Endothelial cell of umbilical vein (primary cell): ENCODE measurements around the gene SELPLG. TPM values are rescaled to one million over a fixed set of nuclear protein-coding genes. Genes with fewer than 3 reads are reported as not detected.

Experiments
- BruUV-seq: library from RNA; stranded (reverse); fragments of 400-500 nt; replicated peaks from 2 replicates; lab custom pipeline; 2021; lab: Mats Ljungman, UMichigan
- CTCF ChIA-PET: fragments of 300-600, 350-600 bp; sonication (Branson Sonifier 250); formaldehyde crosslinking; loops from one replicate; lab custom pipeline; 2021; ENCODE audit warnings: antibody characterized with exemption, inconsistent platforms; lab: Charles Lee
- POLR2A ChIA-PET: fragments of 300-600, 350-600 bp; sonication (Branson Sonifier 250); formaldehyde crosslinking; loops from one replicate; lab custom pipeline; 2021; ENCODE audit warnings: antibody characterized with exemption, inconsistent platforms; lab: Charles Lee
- DNase-seq: peaks from one replicate; pipeline ENCODE4 v3.0.0-alpha.2; 2011; ENCODE audit warnings: low read depth, low spot score
- FAIRE-seq: peaks from 2 replicates; lab custom pipeline; 2011; peaks lifted over from hg19 to GRCh38; lab: Jason Lieb, UNC
- H2AFZ ChIP-seq: 2 replicates; pipeline ENCODE4 v1.6.0; 2012; ENCODE audit warnings: low read depth, low read length, control low read depth, inconsistent platforms
- H3K27ac ChIP-seq: 2 replicates; pipeline ENCODE4 v1.5.1; 2011; ENCODE audit warnings: low read depth, mild to moderate bottlenecking, control low read depth, low read length, moderate library complexity; ENCODE audit not compliant: insufficient read depth
- H3K27me3 ChIP-seq, 2 experiments: 2 replicates each; pipeline versions ENCODE4 v1.6.0 to v1.6.1; 2011; ENCODE audit warnings: low read length in 2 of 2, mixed read lengths in 1 of 2; ENCODE audit not compliant: control insufficient read depth in 2 of 2, insufficient read depth in 2 of 2
- H3K36me3 ChIP-seq, 2 experiments: 2 replicates in 1 of 2; 3 replicates in 1 of 2; pipeline ENCODE4 v1.5.1; 2011; ENCODE audit warnings: low read length in 2 of 2, mild to moderate bottlenecking in 1 of 2, moderate library complexity in 1 of 2; ENCODE audit not compliant: control insufficient read depth in 2 of 2, insufficient read depth in 2 of 2; ENCODE audit errors: extremely low read depth in 1 of 2
- H3K4me1 ChIP-seq: 3 replicates; pipeline ENCODE4 v1.5.1; 2011; ENCODE audit warnings: mild to moderate bottlenecking, low read length; ENCODE audit not compliant: control insufficient read depth, insufficient read depth; ENCODE audit errors: extremely low read depth
- H3K4me2 ChIP-seq: 2 replicates; pipeline ENCODE4 v1.6.1; 2011; ENCODE audit warnings: low read length, control low read depth, mixed read lengths; ENCODE audit not compliant: insufficient read depth
- H3K4me3 ChIP-seq, 3 experiments: fragments of 200-600 bp in 1 of 3; sonication (generic), shearing (Covaris generic) in 1 of 3; replicated peaks in 1 of 3; 2 replicates each; pipeline ENCODE4 v1.5.1; 2011 to 2016; ENCODE audit warnings: control low read depth in 3 of 3, low read length in 3 of 3, mild to moderate bottlenecking in 2 of 3, inconsistent platforms in 1 of 3, low read depth in 1 of 3, moderate library complexity in 1 of 3; ENCODE audit not compliant: insufficient read depth in 1 of 3
- H3K79me2 ChIP-seq: 2 replicates; pipeline ENCODE4 v1.6.0; 2012; ENCODE audit warnings: low read length, inconsistent platforms; ENCODE audit not compliant: control insufficient read depth, insufficient read depth
- H3K9ac ChIP-seq: replicated peaks from 2 replicates; pipeline ENCODE3; 2011; ENCODE audit warnings: low read length, control low read depth; ENCODE audit not compliant: insufficient read depth; ENCODE audit errors: extremely low read depth
- H3K9me1 ChIP-seq: replicated peaks from 3 replicates; pipeline ENCODE4 v1.6.0; 2011; ENCODE audit warnings: mild to moderate bottlenecking, low read length; ENCODE audit not compliant: control insufficient read depth, insufficient read depth; ENCODE audit errors: extremely low read depth
- H3K9me3 ChIP-seq: replicated peaks from 2 replicates; pipeline ENCODE4 v1.5.1; 2012; ENCODE audit warnings: low read length, inconsistent platforms; ENCODE audit not compliant: control insufficient read depth, insufficient read depth
- H4K20me1 ChIP-seq: replicated peaks from 2 replicates; pipeline ENCODE3; 2011; ENCODE audit warnings: mild to moderate bottlenecking, low read length; ENCODE audit not compliant: control insufficient read depth, insufficient read depth; ENCODE audit errors: extremely low read depth
- EZH2 ChIP-seq: IDR thresholded peaks from 2 replicates; pipeline ENCODE4 v1.6.1; 2012; ENCODE audit warnings: borderline replicate concordance, low read depth, mild to moderate bottlenecking, moderate library complexity, low read length, inconsistent platforms; ENCODE audit not compliant: severe bottlenecking
- FOS ChIP-seq: IDR thresholded peaks from 2 replicates; pipeline ENCODE4 v1.6.1; 2011; ENCODE audit warnings: mild to moderate bottlenecking, low read length, moderate library complexity, borderline replicate concordance; ENCODE audit not compliant: insufficient read depth
- GATA2 ChIP-seq: IDR thresholded peaks from 2 replicates; pipeline ENCODE4 v1.7.0; 2011; ENCODE audit warnings: low read depth, mild to moderate bottlenecking, moderate library complexity, mixed read lengths, low read length; ENCODE audit not compliant: insufficient read length, insufficient read depth
- JUN ChIP-seq: IDR thresholded peaks from 2 replicates; pipeline ENCODE4 v1.6.1; 2011; ENCODE audit warnings: borderline replicate concordance, low read depth; ENCODE audit not compliant: insufficient read length, insufficient read depth
- MYC ChIP-seq: IDR thresholded peaks from one replicate; pipeline ENCODE4 v1.6.1; 2011; ENCODE audit warnings: mild to moderate bottlenecking, low read depth, low read length
- POLR2A ChIP-seq: IDR thresholded peaks from 2 replicates; pipeline ENCODE4 v1.6.1; 2012; ENCODE audit warnings: low read depth, mild to moderate bottlenecking, control low read depth, low read length
- POLR2AphosphoS5 ChIP-seq: IDR thresholded peaks from 2 replicates; pipeline ENCODE4 v1.6.1; 2012; ENCODE audit warnings: low read depth, mild to moderate bottlenecking, control low read depth, low read length, moderate library complexity; ENCODE audit not compliant: insufficient read depth
- dilution Hi-C: fragments of 300-500 bp; cut with MboI; formaldehyde crosslinking; loops from one replicate; pipeline ENCODE4 v1.15.0; 2019; ENCODE audit warnings: low sequenced_read_pairs; ENCODE audit not compliant: extremely low pct_ligation_motif_present
- intact Hi-C: fragments of 100-400 bp; cut with micrococcal nuclease; formaldehyde crosslinking; loops from one replicate; pipeline ENCODE4 v1.10.0; 2022
- polyA plus RNA-seq, 4 experiments: library from polyadenylated mRNA; depleted of rRNA in 3 of 4; stranded (reverse) in 3 of 4; unstranded in 1 of 4; fragments of >200 nt; gene quantifications; 2 replicates each; pipeline versions ENCODE4 v1.2.1 to v1.2.3, GENCODE V29; 2011 to 2012; ENCODE audit warnings: missing spikeins in 1 of 4
- total RNA-seq: library from RNA; stranded (reverse); gene quantifications from 2 replicates; pipeline ENCODE4 v1.2.3, GENCODE V29; 2021
- TF ChIP-seq, protein P1 (sequence below): IDR thresholded peaks from 2 replicates; pipeline ENCODE4 v1.6.1; 2011; ENCODE audit not compliant: insufficient read depth, insufficient read length
- TF ChIP-seq, protein P2 (sequence below), 2 donors: IDR thresholded peaks; 1 replicate in 1 of 2; 2 replicates in 1 of 2; pipeline ENCODE4 v1.5.1; 2011; ENCODE audit warnings: low read length in 2 of 2, mild to moderate bottlenecking in 2 of 2, moderate library complexity in 2 of 2, control low read depth in 1 of 2, inconsistent platforms in 1 of 2, low read depth in 1 of 2; ENCODE audit not compliant: insufficient read depth in 1 of 2; ENCODE audit errors: extremely low read depth in 1 of 2

SELPLG gene
- total and polyA plus RNA-seq, 2 donors (not counting 3 experiments of a cell fraction or from before 2014, with no cell fraction given): 1.0 to 1.2 TPM

DNA sequence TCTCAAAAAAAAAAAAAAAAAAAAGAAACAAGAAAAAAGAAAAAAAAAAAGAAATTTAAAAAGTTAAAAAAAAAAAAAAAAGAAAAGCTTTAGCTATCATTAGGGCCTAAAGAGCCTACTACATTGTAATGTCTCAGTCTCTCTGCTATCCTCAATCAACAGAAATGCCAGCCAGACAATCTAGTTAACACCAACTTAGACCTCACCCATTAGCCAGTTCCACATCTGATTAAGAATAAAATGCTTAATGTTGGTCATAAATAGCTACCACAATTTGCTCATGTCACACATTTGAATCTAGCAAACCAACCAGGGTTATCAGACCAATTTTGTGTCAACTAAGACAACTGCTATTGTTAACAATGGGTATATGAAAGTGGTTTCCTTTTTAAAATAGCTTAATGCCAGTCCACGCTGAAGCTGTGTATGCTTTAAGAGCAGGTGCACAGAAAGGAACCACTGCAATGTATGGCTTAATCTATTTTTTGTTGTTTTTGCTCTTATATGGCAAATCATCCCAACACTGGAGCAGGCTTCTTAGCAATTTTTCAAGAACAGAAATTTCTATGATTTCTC lies 45.5 kb upstream of the SELPLG start:
- Histone ChIP-seq H3K27me3 (no peaks in the 10 kb centered on the region), H3K9me3 (no peaks in the 10 kb centered on the region), H3K36me3 (peaks cover 2 to 16% of the 10 kb centered on the region in 2 experiments), H3K4me2 (no peak overlapping the region), H2AFZ (no peak overlapping the region), H3K9ac (no peak overlapping the region), H3K27ac (no peak overlapping the region), H3K9me1 (no peaks in the 10 kb centered on the region), H3K4me1 (peaks cover 9% of the 10 kb centered on the region), H3K4me3 (no peak overlapping the region), H4K20me1 (no peaks in the 10 kb centered on the region), H3K79me2 (peaks cover 74% of the 10 kb centered on the region)
- ChIA-PET POLR2A (no interaction called here), CTCF (interaction anchor here (0.6 to 2.8 kb wide), 6 partner anchors 8 to 393 kb away, joined by 3 to 14 read pairs (median 4); no protein-coding TSS in a partner anchor)
- intact Hi-C loops (no loop called here), dilution Hi-C loops (no loop called here)
- BruUV-seq: no TSS peak
- no peak for DNase-seq
- no peak for TF ChIP-seq POLR2A
- TF ChIP-seq POLR2AphosphoS5: no peak
- no peak for TF ChIP-seq JUN
- TF ChIP-seq, protein P1, sequence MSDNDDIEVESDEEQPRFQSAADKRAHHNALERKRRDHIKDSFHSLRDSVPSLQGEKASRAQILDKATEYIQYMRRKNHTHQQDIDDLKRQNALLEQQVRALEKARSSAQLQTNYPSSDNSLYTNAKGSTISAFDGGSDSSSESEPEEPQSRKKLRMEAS: no peak
- TF ChIP-seq, protein P2, sequence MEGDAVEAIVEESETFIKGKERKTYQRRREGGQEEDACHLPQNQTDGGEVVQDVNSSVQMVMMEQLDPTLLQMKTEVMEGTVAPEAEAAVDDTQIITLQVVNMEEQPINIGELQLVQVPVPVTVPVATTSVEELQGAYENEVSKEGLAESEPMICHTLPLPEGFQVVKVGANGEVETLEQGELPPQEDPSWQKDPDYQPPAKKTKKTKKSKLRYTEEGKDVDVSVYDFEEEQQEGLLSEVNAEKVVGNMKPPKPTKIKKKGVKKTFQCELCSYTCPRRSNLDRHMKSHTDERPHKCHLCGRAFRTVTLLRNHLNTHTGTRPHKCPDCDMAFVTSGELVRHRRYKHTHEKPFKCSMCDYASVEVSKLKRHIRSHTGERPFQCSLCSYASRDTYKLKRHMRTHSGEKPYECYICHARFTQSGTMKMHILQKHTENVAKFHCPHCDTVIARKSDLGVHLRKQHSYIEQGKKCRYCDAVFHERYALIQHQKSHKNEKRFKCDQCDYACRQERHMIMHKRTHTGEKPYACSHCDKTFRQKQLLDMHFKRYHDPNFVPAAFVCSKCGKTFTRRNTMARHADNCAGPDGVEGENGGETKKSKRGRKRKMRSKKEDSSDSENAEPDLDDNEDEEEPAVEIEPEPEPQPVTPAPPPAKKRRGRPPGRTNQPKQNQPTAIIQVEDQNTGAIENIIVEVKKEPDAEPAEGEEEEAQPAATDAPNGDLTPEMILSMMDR (IDR thresholded peaks at IDR 0.05; ENCODE audit: extremely low read depth in 1 of 2, insufficient read depth in 1 of 2, low read depth in 1 of 2, low read length in 2 of 2): no peak
- no peak for TF ChIP-seq FOS
- no peak for TF ChIP-seq GATA2
- TF ChIP-seq EZH2: no peak
- no peak for TF ChIP-seq MYC
- FAIRE-seq: no peak
